Adrenal gland (tissue), 5 donors: Measurements from ENCODE around the gene DNAJB4.

ENCODE experiments used
- CTCF ChIP-seq, 6 experiments: fragments of 450-650 bp in 4 of 6; fragments of 200-600 bp in 2 of 6; sonication (generic) in 1 of 6; IDR thresholded peaks; 1 replicate in 5 of 6; 2 replicates in 1 of 6; pipeline versions ENCODE4 v1.5.1 to v1.8.0; 2016 to 2021; ENCODE audit warnings: antibody characterized with exemption in 6 of 6, mild to moderate bottlenecking in 2 of 6, moderate library complexity in 1 of 6
- POLR2A ChIP-seq, 2 donors: fragments of 450-650 bp; IDR thresholded peaks; one replicate each; pipeline ENCODE4 v1.6.1; 2017; ENCODE audit warnings: antibody characterized with exemption in 2 of 2, mild to moderate bottlenecking in 2 of 2, moderate library complexity in 1 of 2
- donor health status: DM: no; HTN: no; CAD: no.

- TF ChIP-seq CTCF (IDR thresholded peaks at IDR 0.05) (no peak), POLR2A (IDR thresholded peaks at IDR 0.05) (peak in 1 of 2 donors; percentile 25)
These were observed 29.4 kb upstream of the DNAJB4 start for GRCh38 chr1:77975386-77975785.
